Measurements from ENCODE around the gene ARPC1A.
"Not testable (repeated sequence)": the region's sequence is repeated elsewhere in the genome, so short reads cannot be mapped to it uniquely, and the experiment has no call there.

The ARPC1A gene

DNA sequence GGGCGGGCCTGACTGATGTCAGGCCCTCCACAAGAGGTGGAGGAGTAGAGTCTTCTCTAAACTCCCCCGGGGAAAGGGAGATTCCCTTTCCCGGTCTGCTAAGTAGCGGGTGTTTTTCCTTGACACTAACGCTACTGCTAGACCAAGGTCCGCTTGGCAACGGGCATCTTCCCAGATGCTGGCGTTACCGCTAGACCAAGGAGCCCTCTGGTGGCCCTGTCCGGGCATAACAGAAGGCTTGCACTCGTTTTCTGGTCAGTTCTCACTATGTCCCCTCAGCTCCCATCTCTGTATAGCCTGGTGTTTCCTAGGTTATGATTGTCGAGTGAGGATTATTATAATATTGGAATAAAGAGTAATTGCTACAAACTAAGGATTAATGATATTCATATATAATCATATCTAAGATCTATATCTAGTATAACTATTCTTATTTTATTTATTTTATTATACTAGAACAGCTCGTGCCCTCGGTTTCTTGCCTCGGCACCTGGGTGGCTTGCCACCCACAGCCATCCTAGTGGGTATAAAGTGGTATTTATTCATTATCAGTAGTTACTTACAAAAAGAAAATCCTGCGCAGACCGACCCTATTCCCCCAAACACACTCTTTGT is 89.9 kb downstream of the ARPC1A start:
- DNase-seq: not testable (repeated sequence)
